CD14-positive monocyte (primary cell): ENCODE results near the gene PIK3R4. TPM values are rescaled to one million over a fixed set of nuclear protein-coding genes. Genes with fewer than 3 reads are reported as not detected.

Experiments used
- DNase-seq, 3 donors: peaks; one replicate each; pipeline ENCODE4 v3.0.0-alpha.2; 2011 to 2022
- H2AFZ ChIP-seq: 2 replicates; pipeline ENCODE4 v1.6.0; 2012; ENCODE audit warnings: mild to moderate bottlenecking, low read depth, low read length, inconsistent platforms; ENCODE audit not compliant: insufficient read depth, poor library complexity, severe bottlenecking
- H3K27ac ChIP-seq, 2 donors: 1 replicate in 1 of 2; 2 replicates in 1 of 2; pipeline ENCODE4 v1.5.1; 2012 to 2013; ENCODE audit warnings: low read length in 2 of 2, control low read depth in 1 of 2, inconsistent platforms in 1 of 2, low read depth in 1 of 2, mild to moderate bottlenecking in 1 of 2
- H3K27me3 ChIP-seq, 2 donors: one replicate each; pipeline versions ENCODE4 v1.6.0 to v1.6.1; 2011 to 2013; ENCODE audit warnings: low read length in 2 of 2; ENCODE audit not compliant: control insufficient read depth in 2 of 2, insufficient read depth in 2 of 2
- H3K36me3 ChIP-seq, 2 donors: replicated peaks in 1 of 2; 1 replicate in 1 of 2; 2 replicates in 1 of 2; pipeline versions ENCODE4 v1.5.1 to v1.6.1; 2012 to 2013; ENCODE audit warnings: low read length in 2 of 2, control low read depth in 1 of 2, inconsistent platforms in 1 of 2, mild to moderate bottlenecking in 1 of 2; ENCODE audit not compliant: insufficient read depth in 2 of 2, control insufficient read depth in 1 of 2
- H3K4me1 ChIP-seq, 2 donors: 1 replicate in 1 of 2; 2 replicates in 1 of 2; pipeline versions ENCODE4 v1.5.1 to v1.6.1; 2012 to 2013; ENCODE audit warnings: low read length in 2 of 2, control low read depth in 1 of 2, inconsistent platforms in 1 of 2, mild to moderate bottlenecking in 1 of 2, moderate library complexity in 1 of 2; ENCODE audit not compliant: insufficient read depth in 2 of 2, control insufficient read depth in 1 of 2
- H3K4me2 ChIP-seq: replicated peaks from 2 replicates; pipeline ENCODE3; 2012; ENCODE audit warnings: low read length, moderate library complexity, mild to moderate bottlenecking; ENCODE audit not compliant: poor library complexity, severe bottlenecking; ENCODE audit errors: extremely low read depth
- H3K4me3 ChIP-seq, 3 experiments: fragments of 200-600 bp in 1 of 3; sonication (generic) in 1 of 3; replicated peaks in 1 of 3; 1 replicate in 2 of 3; 2 replicates in 1 of 3; pipeline ENCODE4 v1.5.1; 2011 to 2013; ENCODE audit warnings: low read length in 3 of 3, mild to moderate bottlenecking in 3 of 3, control low read depth in 2 of 3, low read depth in 2 of 3, inconsistent platforms in 1 of 3, moderate library complexity in 1 of 3
- H3K79me2 ChIP-seq: 2 replicates; pipeline ENCODE4 v1.6.0; 2012; ENCODE audit warnings: mild to moderate bottlenecking, control low read depth, inconsistent platforms, low read length, moderate library complexity; ENCODE audit not compliant: insufficient read depth
- H3K9ac ChIP-seq: 2 replicates; pipeline ENCODE4 v1.6.0; 2017; ENCODE audit warnings: low read length, mild to moderate bottlenecking; ENCODE audit not compliant: insufficient read depth, poor library complexity, severe bottlenecking
- H3K9me3 ChIP-seq, 2 donors: replicated peaks in 1 of 2; 1 replicate in 1 of 2; 2 replicates in 1 of 2; pipeline versions ENCODE4 v1.5.1 to v1.6.1; 2012 to 2013; ENCODE audit warnings: low read length in 2 of 2, control low read depth in 1 of 2; ENCODE audit not compliant: control insufficient read depth in 1 of 2, insufficient read depth in 1 of 2
- H4K20me1 ChIP-seq: 2 replicates; pipeline ENCODE4 v1.6.0; 2012; ENCODE audit warnings: mild to moderate bottlenecking, low read length, control low read depth, moderate library complexity; ENCODE audit not compliant: insufficient read depth
- H3K27ac Mint-ChIP-seq, 7 donors: one replicate each; pipeline ENCODE4 v1.8.0; 2020; ENCODE audit warnings: mild to moderate bottlenecking in 7 of 7, mixed read lengths in 7 of 7, moderate library complexity in 6 of 7, inconsistent platforms in 2 of 7
- H3K27me3 Mint-ChIP-seq, 3 donors: one replicate each; pipeline ENCODE4 v1.8.0; 2021 to 2022; ENCODE audit warnings: low read depth in 3 of 3, mild to moderate bottlenecking in 3 of 3, mixed read lengths in 3 of 3, moderate library complexity in 3 of 3, inconsistent platforms in 1 of 3
- H3K36me3 Mint-ChIP-seq, 2 donors: one replicate each; pipeline ENCODE4 v1.8.0; 2020; ENCODE audit warnings: mixed read lengths in 2 of 2, inconsistent platforms in 1 of 2, mild to moderate bottlenecking in 1 of 2
- H3K4me1 Mint-ChIP-seq: one replicate; pipeline ENCODE4 v1.8.0; 2020; ENCODE audit warnings: mild to moderate bottlenecking, mixed read lengths
- H3K4me3 Mint-ChIP-seq, 2 donors: one replicate each; pipeline ENCODE4 v1.8.0; 2020; ENCODE audit warnings: mild to moderate bottlenecking in 2 of 2, mixed read lengths in 2 of 2, moderate library complexity in 1 of 2
- H3K9me3 Mint-ChIP-seq, 7 donors: one replicate each; pipeline ENCODE4 v1.8.0; 2020 to 2022; ENCODE audit warnings: mixed read lengths in 7 of 7, mild to moderate bottlenecking in 6 of 7, moderate library complexity in 6 of 7, inconsistent platforms in 2 of 7
- WGBS: methylation state at CpG from one replicate; pipeline ENCODE4 v1.1.5; 2013; ENCODE audit warnings: missing lambda C conversion rate; ENCODE audit not compliant: insufficient coverage; 5-methylcytosine and 5-hydroxymethylcytosine counted together
- intact Hi-C, 2 donors: fragments of 100-400 bp; cut with micrococcal nuclease; formaldehyde crosslinking; loops; one replicate each; pipeline versions ENCODE4 v1.15.0 to v1.15.1; 2023
- polyA plus RNA-seq, 3 donors: library from polyadenylated mRNA; depleted of rRNA in 1 of 3; unstranded in 2 of 3; stranded (reverse) in 1 of 3; fragments of 300-500 nt in 2 of 3; fragments of >200 nt in 1 of 3; fragmentation: Illumina TruSeq in 2 of 3; gene quantifications; 1 replicate in 2 of 3; 2 replicates in 1 of 3; pipeline ENCODE4 v1.2.3, GENCODE V29; 2012 to 2021
- TF ChIP-seq, protein P1 (sequence below): fragments of 200-600 bp; IDR thresholded peaks from one replicate; pipeline ENCODE4 v1.8.0; 2022; ENCODE audit warnings: antibody characterized with exemption, mild to moderate bottlenecking

PIK3R4 gene
- polyA plus RNA-seq, 3 donors = 6.5 to 18.7 (median 10.1) TPM

DNA sequence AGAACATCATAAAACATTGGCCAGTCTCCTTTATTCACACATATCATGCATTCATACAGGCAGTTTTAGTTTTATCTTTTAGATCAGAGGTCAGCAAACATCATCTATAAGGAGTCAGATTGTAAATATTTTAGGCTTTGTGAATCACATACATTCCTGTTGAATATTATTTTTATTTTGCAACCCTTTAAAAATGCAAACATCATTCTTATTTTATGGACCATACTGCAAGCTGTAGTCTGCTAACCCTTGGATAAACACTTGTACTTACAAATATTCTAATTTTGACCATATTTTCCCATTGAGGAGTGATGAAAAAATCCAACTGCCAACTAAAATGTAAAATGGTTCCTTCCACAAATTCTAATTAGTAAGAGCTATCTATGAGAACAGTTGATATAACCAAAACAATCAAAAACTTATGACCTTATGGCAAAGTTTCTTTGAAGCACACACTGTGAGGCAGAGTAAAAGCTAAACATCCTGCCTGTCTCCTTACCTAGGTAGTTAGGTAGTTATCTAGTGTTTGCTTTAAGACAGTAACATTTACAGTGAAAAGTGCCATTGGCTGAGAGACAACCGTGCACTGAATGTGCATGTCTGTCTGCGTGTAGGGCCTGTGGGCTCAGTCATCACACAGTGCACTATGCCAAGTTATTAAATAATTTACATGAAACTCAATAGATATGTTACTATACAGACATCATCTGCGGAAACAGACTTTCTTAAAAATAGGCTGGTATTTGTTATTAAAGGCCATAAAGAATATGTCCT is 57.7 kb downstream of the PIK3R4 start:
- no peaks in the 10 kb centered on the region for H3K27me3 Mint-ChIP-seq
- Histone ChIP-seq H3K36me3 (peaks cover 34 to 76% of the 10 kb centered on the region in 2 donors), H2AFZ (no peak overlapping the region), H3K9me3 (no peaks in the 10 kb centered on the region), H3K4me1 (no peaks in the 10 kb centered on the region), H3K4me2 (no peak overlapping the region), H3K79me2 (no peaks in the 10 kb centered on the region), H3K9ac (no peak overlapping the region), H3K27me3 (no peaks in the 10 kb centered on the region), H3K27ac (no peak overlapping the region), H3K4me3 (no peak overlapping the region), H4K20me1 (no peaks in the 10 kb centered on the region)
- intact Hi-C loops = no loop called here
- no CpG with 5 or more reads among the region's 3 CpGs for WGBS
- H3K4me3 Mint-ChIP-seq = no peak overlapping the region
- peaks cover 47 to 58% of the 10 kb centered on the region in 2 donors for H3K36me3 Mint-ChIP-seq
- DNase-seq = no peak
- no peak overlapping the region for H3K27ac Mint-ChIP-seq
- peaks cover 0 to 2% (median 0%) of the 10 kb centered on the region in 7 donors for H3K9me3 Mint-ChIP-seq
- no peaks in the 10 kb centered on the region for H3K4me1 Mint-ChIP-seq
- TF ChIP-seq, protein P1, sequence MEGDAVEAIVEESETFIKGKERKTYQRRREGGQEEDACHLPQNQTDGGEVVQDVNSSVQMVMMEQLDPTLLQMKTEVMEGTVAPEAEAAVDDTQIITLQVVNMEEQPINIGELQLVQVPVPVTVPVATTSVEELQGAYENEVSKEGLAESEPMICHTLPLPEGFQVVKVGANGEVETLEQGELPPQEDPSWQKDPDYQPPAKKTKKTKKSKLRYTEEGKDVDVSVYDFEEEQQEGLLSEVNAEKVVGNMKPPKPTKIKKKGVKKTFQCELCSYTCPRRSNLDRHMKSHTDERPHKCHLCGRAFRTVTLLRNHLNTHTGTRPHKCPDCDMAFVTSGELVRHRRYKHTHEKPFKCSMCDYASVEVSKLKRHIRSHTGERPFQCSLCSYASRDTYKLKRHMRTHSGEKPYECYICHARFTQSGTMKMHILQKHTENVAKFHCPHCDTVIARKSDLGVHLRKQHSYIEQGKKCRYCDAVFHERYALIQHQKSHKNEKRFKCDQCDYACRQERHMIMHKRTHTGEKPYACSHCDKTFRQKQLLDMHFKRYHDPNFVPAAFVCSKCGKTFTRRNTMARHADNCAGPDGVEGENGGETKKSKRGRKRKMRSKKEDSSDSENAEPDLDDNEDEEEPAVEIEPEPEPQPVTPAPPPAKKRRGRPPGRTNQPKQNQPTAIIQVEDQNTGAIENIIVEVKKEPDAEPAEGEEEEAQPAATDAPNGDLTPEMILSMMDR = no peak

DNA sequence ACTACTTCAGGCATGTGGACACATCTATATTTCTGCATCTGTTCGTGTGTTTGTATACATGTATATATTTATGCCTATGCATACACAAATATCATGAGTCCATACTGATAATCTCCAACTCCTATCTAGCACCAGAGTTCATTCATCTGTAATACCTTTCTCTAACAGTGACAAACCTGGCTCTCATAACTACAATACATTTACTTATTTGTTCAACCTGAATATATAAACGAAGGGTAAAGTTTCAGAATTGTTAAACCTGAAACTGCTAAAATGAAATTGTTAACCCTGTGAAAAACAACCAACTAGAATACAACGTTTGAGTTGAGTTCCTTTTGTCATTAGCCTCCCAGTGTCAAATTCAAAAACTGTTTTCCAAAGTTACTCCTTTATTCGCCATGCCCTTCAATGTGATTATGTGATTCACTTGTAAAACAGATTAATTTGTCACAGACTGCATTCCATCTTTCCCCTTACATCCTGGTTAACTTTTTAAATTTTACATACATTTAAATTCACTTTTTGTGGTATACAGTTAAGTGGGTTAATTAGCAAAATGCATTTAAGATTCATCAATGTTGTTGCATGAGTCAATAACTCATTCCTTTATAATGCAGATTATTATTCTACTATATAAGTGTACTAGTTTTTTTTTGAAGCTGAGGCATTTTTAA is 58.5 kb downstream of the PIK3R4 start:
- H3K4me2 ChIP-seq = no peak overlapping the region
- H3K9ac ChIP-seq = no peak overlapping the region
- H3K27ac Mint-ChIP-seq = no peak overlapping the region
- H3K4me1 Mint-ChIP-seq = no peaks in the 10 kb centered on the region
- no peaks in the 10 kb centered on the region for H3K27me3 Mint-ChIP-seq
- TF ChIP-seq, protein P1 = no peak
- H3K4me3 ChIP-seq = no peak overlapping the region
- H3K36me3 ChIP-seq = peaks cover 42 to 80% of the 10 kb centered on the region in 2 donors
- H3K9me3 ChIP-seq = no peaks in the 10 kb centered on the region
- intact Hi-C loops = no loop called here
- no peaks in the 10 kb centered on the region for H4K20me1 ChIP-seq
- no peak for DNase-seq
- H3K79me2 ChIP-seq = no peaks in the 10 kb centered on the region
- no peaks in the 10 kb centered on the region for H3K4me1 ChIP-seq
- H3K36me3 Mint-ChIP-seq = peaks cover 51 to 65% of the 10 kb centered on the region in 2 donors
- no peaks in the 10 kb centered on the region for H3K27me3 ChIP-seq
- no CpG with 5 or more reads among the region's 4 CpGs for WGBS
- H2AFZ ChIP-seq = no peak overlapping the region
- no peak overlapping the region for H3K27ac ChIP-seq
- no peak overlapping the region for H3K4me3 Mint-ChIP-seq
- peaks cover 0 to 2% (median 0%) of the 10 kb centered on the region in 7 donors for H3K9me3 Mint-ChIP-seq
